ENCODE data around the gene TUBA3D. TPM values are rescaled to one million over a fixed set of nuclear protein-coding genes. Genes with fewer than 3 reads are reported as not detected.
"Not testable (repeated sequence)": the region's sequence is repeated elsewhere in the genome, so short reads cannot be mapped to it uniquely, and the experiment has no call there.

Gene TUBA3D
- total and polyA plus RNA-seq, 11 donors: 5.5 to 835 (median 106) TPM

- H3K4me1 ChIP-seq; H3K9me3 ChIP-seq; H3K27me3 ChIP-seq; intact Hi-C loops (cut with DNase I); H3K4me3 ChIP-seq; H3K36me3 ChIP-seq: not testable (repeated sequence)
- peak; percentile 81 to 94 (median 86) for ATAC-seq
- 37 to 58% (median 54%) methylated on average over 11 to 16 of the region's 18 CpGs for WGBS, 4 donors
- H3K27ac ChIP-seq: peak overlapping the region in 9 of 12 donors; percentile 13 to 86 (median 61)
- DNase-seq: peak in 4 of 5 donors; percentile 78 to 89 (median 82)
Observed at GRCh38 chr2:131478074-131478849, 2.3 kb downstream of the TUBA3D start.

GRCh38 chr2:131478850-131479461, 3.0 kb downstream of the TUBA3D start:
- ATAC-seq: peak; percentile 68 to 80 (median 76)
- peak overlapping the region in 9 of 12 donors; percentile 13 to 86 (median 61) for H3K27ac ChIP-seq

GRCh38 chr2:131480351-131480750, 4.4 kb downstream of the TUBA3D start:
- H3K27me3 ChIP-seq; ATAC-seq; DNase-seq; H3K27ac ChIP-seq; intact Hi-C loops (cut with DNase I); H3K9me3 ChIP-seq: not testable (repeated sequence)
- Histone ChIP-seq H3K4me1 (peaks cover 0 to 16% (median 0%) of the 10 kb centered on the region in 12 donors), H3K4me3 (peak overlapping the region in 3 of 12 donors; percentile 19 to 24 (median 24)), H3K36me3 (peaks cover 0 to 10% (median 0%) of the 10 kb centered on the region in 9 donors)
- WGBS, 4 donors: 96 to 99% (median 98%) methylated on average over 15 to 18 of the region's 20 CpGs

More at GRCh38 chr2:131478850-131479461, 3.0 kb downstream of the TUBA3D start:
- H3K4me1 ChIP-seq; H3K9me3 ChIP-seq; H3K27me3 ChIP-seq; intact Hi-C loops (cut with DNase I): not testable (repeated sequence)
- WGBS, 4 donors: 49 to 66% (median 60%) methylated on average over 8 to 9 of the region's 9 CpGs
- H3K4me3 ChIP-seq: peak overlapping the region in 3 of 12 donors; percentile 20 to 33 (median 33)
- DNase-seq: peak in 1 of 5 donors; percentile 69
- H3K36me3 ChIP-seq: peaks cover 0 to 10% (median 0%) of the 10 kb centered on the region in 9 donors

- 94 to 97% (median 96%) methylated on average over 13 to 19 of the region's 19 CpGs for WGBS, 4 donors
- ATAC-seq; intact Hi-C loops (cut with DNase I); H3K27me3 ChIP-seq; H3K4me3 ChIP-seq; DNase-seq; H3K9me3 ChIP-seq; H3K27ac ChIP-seq: not testable (repeated sequence)
- Histone ChIP-seq H3K4me1 (peaks cover 0 to 12% (median 0%) of the 10 kb centered on the region in 12 donors), H3K36me3 (peaks cover 0 to 10% (median 0%) of the 10 kb centered on the region in 9 donors)
Observed at GRCh38 chr2:131482506-131483155, 6.7 kb downstream of the TUBA3D start.

- H3K27ac ChIP-seq: peak overlapping the region in 1 of 12 donors; percentile 11
- intact Hi-C loops (cut with DNase I); ATAC-seq; H3K4me3 ChIP-seq; DNase-seq; H3K27me3 ChIP-seq; H3K9me3 ChIP-seq: not testable (repeated sequence)
- WGBS, 4 donors: 89 to 92% (median 90%) methylated on average over 14 to 24 of the region's 24 CpGs
- peaks cover 0 to 10% (median 0%) of the 10 kb centered on the region in 9 donors for H3K36me3 ChIP-seq
- peaks cover 0 to 24% (median 0%) of the 10 kb centered on the region in 12 donors for H3K4me1 ChIP-seq
Observed at GRCh38 chr2:131483981-131484820, 8.3 kb downstream of the TUBA3D start.

GRCh38 chr2:131484906-131485460, 9.1 kb downstream of the TUBA3D start:
- ATAC-seq: peak in 1 of 4 donors; percentile 35
- not testable (repeated sequence) for H3K9me3 ChIP-seq, H3K27ac ChIP-seq, H3K4me3 ChIP-seq, DNase-seq, H3K27me3 ChIP-seq
- H3K4me1 ChIP-seq: peaks cover 0 to 28% (median 0%) of the 10 kb centered on the region in 12 donors
- intact Hi-C loops (cut with DNase I): loop anchor here in 1 of 10 donors (5.0 kb wide), 1 partner anchor 1298 kb away; no protein-coding TSS in a partner anchor
- 67 to 83% (median 73%) methylated on average over 9 to 11 of the region's 11 CpGs for WGBS, 4 donors
- peaks cover 0 to 10% (median 0%) of the 10 kb centered on the region in 9 donors for H3K36me3 ChIP-seq

- not testable (repeated sequence) for H3K9me3 ChIP-seq, H3K27ac ChIP-seq, H3K4me3 ChIP-seq, DNase-seq, H3K27me3 ChIP-seq, ATAC-seq
- H3K4me1 ChIP-seq: peaks cover 0 to 40% (median 5%) of the 10 kb centered on the region in 12 donors
- 88 to 93% (median 93%) methylated on average over 14 of the region's 14 CpGs for WGBS, 4 donors
- peaks cover 0 to 10% (median 0%) of the 10 kb centered on the region in 9 donors for H3K36me3 ChIP-seq
- intact Hi-C loops (cut with DNase I): loop anchor here in 1 of 10 donors (5.0 kb wide), 1 partner anchor 1299 kb away; no protein-coding TSS in a partner anchor
Observed at GRCh38 chr2:131486201-131486902, 10.4 kb downstream of the TUBA3D start.

Data from heart left ventricle (tissue), 16 donors.